ENCODE results near the gene NUBP1. TPM values are rescaled to one million over a fixed set of nuclear protein-coding genes. Genes with fewer than 3 reads are reported as not detected.
A peak's percentile ranks its signal among the peaks of the same experiment; 100 is the strongest.

NUBP1 gene
- total RNA-seq, 1 experiment from 2014 or later = 25.4 TPM

GRCh38 chr16:10745841-10746240 lies 2.2 kb downstream of the NUBP1 start:
- TF ChIP-seq ZNF138 (CRISPR knock-in tag; conservative IDR thresholded peaks at IDR 0.05) = no peak
- no peak for TF ChIP-seq NFYB (CRISPR knock-in tag; conservative IDR thresholded peaks at IDR 0.05; ENCODE audit: low read depth)
- no peak for TF ChIP-seq ZBTB21 (CRISPR knock-in tag; IDR thresholded peaks at IDR 0.05; ENCODE audit: borderline replicate concordance)
- no peak for TF ChIP-seq E2F5 (CRISPR knock-in tag; IDR thresholded peaks at IDR 0.05)
- TF ChIP-seq NR1H2 (CRISPR knock-in tag; IDR thresholded peaks at IDR 0.05) = no peak
- Mint-ChIP-seq H3K36me3 (peaks cover 4% of the 10 kb centered on the region; the same call in 1 of the 2 replicates), H3K27ac (no peak overlapping the region), H3K4me1 (peaks cover 11% of the 10 kb centered on the region), H3K27me3 (ENCODE audit: low read depth) (no peaks in the 10 kb centered on the region), H3K9me3 (no peaks in the 10 kb centered on the region), H3K4me3 (no peak overlapping the region)
- CTCF ChIA-PET = interaction anchor here (1.9 kb wide), 1 partner anchor 173 kb away, joined by 6 read pairs; no protein-coding TSS in a partner anchor
- ATAC-seq (no peak), DNase-seq (ENCODE audit: low spot score) (no peak)
- POLR2A ChIA-PET = no interaction called here

GRCh38 chr16:10750793-10751192 lies 7.2 kb downstream of the NUBP1 start:
- TF ChIP-seq IRF2 (CRISPR knock-in tag; IDR thresholded peaks at IDR 0.05; ENCODE audit: borderline replicate concordance, low read depth) (no peak), ZNF263 (CRISPR knock-in tag; IDR thresholded peaks at IDR 0.05; ENCODE audit: low read depth) (no peak), STAT6 (CRISPR knock-in tag; conservative IDR thresholded peaks at IDR 0.05; ENCODE audit: low read depth) (no peak), KAT7 (CRISPR knock-in tag; IDR thresholded peaks at IDR 0.05; ENCODE audit: borderline replicate concordance) (no peak), TP53 (CRISPR knock-in tag; IDR thresholded peaks at IDR 0.05) (no peak), CDX4 (CRISPR knock-in tag; IDR thresholded peaks at IDR 0.05; ENCODE audit: borderline replicate concordance) (no peak), NR2C2 (CRISPR knock-in tag; IDR thresholded peaks at IDR 0.05) (no peak), PREB (CRISPR knock-in tag; IDR thresholded peaks at IDR 0.05; ENCODE audit: borderline replicate concordance) (no peak), OVOL2 (CRISPR knock-in tag; IDR thresholded peaks at IDR 0.05; ENCODE audit: borderline replicate concordance) (no peak), MXD4 (CRISPR knock-in tag; IDR thresholded peaks at IDR 0.05; ENCODE audit: borderline replicate concordance) (no peak), E2F1 (CRISPR knock-in tag; IDR thresholded peaks at IDR 0.05) (no peak), ZBTB21 (CRISPR knock-in tag; IDR thresholded peaks at IDR 0.05; ENCODE audit: borderline replicate concordance) (no peak)
- TF ChIP-seq, protein P1, sequence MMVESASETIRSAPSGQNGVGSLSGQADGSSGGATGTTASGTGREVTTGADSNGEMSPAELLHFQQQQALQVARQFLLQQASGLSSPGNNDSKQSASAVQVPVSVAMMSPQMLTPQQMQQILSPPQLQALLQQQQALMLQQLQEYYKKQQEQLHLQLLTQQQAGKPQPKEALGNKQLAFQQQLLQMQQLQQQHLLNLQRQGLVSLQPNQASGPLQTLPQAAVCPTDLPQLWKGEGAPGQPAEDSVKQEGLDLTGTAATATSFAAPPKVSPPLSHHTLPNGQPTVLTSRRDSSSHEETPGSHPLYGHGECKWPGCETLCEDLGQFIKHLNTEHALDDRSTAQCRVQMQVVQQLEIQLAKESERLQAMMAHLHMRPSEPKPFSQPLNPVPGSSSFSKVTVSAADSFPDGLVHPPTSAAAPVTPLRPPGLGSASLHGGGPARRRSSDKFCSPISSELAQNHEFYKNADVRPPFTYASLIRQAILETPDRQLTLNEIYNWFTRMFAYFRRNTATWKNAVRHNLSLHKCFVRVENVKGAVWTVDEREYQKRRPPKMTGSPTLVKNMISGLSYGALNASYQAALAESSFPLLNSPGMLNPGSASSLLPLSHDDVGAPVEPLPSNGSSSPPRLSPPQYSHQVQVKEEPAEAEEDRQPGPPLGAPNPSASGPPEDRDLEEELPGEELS (CRISPR knock-in tag; IDR thresholded peaks at IDR 0.05) = no peak
- TF ChIP-seq, protein P2, sequence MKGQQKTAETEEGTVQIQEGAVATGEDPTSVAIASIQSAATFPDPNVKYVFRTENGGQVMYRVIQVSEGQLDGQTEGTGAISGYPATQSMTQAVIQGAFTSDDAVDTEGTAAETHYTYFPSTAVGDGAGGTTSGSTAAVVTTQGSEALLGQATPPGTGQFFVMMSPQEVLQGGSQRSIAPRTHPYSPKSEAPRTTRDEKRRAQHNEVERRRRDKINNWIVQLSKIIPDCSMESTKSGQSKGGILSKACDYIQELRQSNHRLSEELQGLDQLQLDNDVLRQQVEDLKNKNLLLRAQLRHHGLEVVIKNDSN (CRISPR knock-in tag; IDR thresholded peaks at IDR 0.05) = no peak
- TF ChIP-seq, protein P3, sequence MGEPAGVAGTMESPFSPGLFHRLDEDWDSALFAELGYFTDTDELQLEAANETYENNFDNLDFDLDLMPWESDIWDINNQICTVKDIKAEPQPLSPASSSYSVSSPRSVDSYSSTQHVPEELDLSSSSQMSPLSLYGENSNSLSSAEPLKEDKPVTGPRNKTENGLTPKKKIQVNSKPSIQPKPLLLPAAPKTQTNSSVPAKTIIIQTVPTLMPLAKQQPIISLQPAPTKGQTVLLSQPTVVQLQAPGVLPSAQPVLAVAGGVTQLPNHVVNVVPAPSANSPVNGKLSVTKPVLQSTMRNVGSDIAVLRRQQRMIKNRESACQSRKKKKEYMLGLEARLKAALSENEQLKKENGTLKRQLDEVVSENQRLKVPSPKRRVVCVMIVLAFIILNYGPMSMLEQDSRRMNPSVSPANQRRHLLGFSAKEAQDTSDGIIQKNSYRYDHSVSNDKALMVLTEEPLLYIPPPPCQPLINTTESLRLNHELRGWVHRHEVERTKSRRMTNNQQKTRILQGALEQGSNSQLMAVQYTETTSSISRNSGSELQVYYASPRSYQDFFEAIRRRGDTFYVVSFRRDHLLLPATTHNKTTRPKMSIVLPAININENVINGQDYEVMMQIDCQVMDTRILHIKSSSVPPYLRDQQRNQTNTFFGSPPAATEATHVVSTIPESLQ (CRISPR knock-in tag; IDR thresholded peaks at IDR 0.05) = no peak
- TF ChIP-seq, protein P4, sequence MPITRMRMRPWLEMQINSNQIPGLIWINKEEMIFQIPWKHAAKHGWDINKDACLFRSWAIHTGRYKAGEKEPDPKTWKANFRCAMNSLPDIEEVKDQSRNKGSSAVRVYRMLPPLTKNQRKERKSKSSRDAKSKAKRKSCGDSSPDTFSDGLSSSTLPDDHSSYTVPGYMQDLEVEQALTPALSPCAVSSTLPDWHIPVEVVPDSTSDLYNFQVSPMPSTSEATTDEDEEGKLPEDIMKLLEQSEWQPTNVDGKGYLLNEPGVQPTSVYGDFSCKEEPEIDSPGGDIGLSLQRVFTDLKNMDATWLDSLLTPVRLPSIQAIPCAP (CRISPR knock-in tag; IDR thresholded peaks at IDR 0.05) = no peak
- H3K9me3 Mint-ChIP-seq = no peaks in the 10 kb centered on the region
- DNase-seq (ENCODE audit: low spot score) (no peak), ATAC-seq (no peak)
- no peak overlapping the region for H3K4me3 Mint-ChIP-seq
- H3K27me3 Mint-ChIP-seq (ENCODE audit: low read depth) = no peaks in the 10 kb centered on the region
- H3K27ac Mint-ChIP-seq = peak overlapping the region; percentile 13; the same call in 1 of the 2 replicates
- ChIA-PET POLR2A (no interaction called here), CTCF (interaction anchor here (0.9 to 1.6 kb wide), 2 partner anchors 168 to 241 kb away, joined by 3 to 7 read pairs; no protein-coding TSS in a partner anchor)
- no peaks in the 10 kb centered on the region for H3K4me1 Mint-ChIP-seq
- peaks cover 8% of the 10 kb centered on the region; the same call in 1 of the 2 replicates for H3K36me3 Mint-ChIP-seq
